ENCODE measurements around the gene FTCD.
"Not testable (repeated sequence)": the region's sequence is repeated elsewhere in the genome, so short reads cannot be mapped to it uniquely, and the experiment has no call there.

Gene FTCD

GRCh38 chr21:46188226-46189212 lies 33.1 kb upstream of the FTCD start:
- peak; percentile 41 for DNase-seq (ENCODE audit: low spot score)

GRCh38 chr21:46187814-46188213 lies 32.4 kb upstream of the FTCD start:
- no peak for DNase-seq (ENCODE audit: low spot score)

GRCh38 chr21:46187261-46187660 lies 31.9 kb upstream of the FTCD start:
- DNase-seq (ENCODE audit: low spot score) = no peak

GRCh38 chr21:46185716-46186115 lies 30.3 kb upstream of the FTCD start:
- no peak for DNase-seq (ENCODE audit: low spot score)

- DNase-seq (ENCODE audit: low spot score) = peak; percentile 63
Measured at GRCh38 chr21:46184625-46185555, 29.5 kb upstream of the FTCD start.

GRCh38 chr21:46183910-46184624 lies 28.7 kb upstream of the FTCD start, which contains the start of gene SPATC1L:
TSS of gene SPATC1L (minus strand) at chr21:46184459. CDS start at chr21:46182816, 1,643 bp downstream.
- peak; percentile 62 for DNase-seq (ENCODE audit: low spot score)

GRCh38 chr21:46183337-46183909 lies 28.0 kb upstream of the FTCD start:
- not testable (repeated sequence) for DNase-seq (ENCODE audit: low spot score)

- DNase-seq (ENCODE audit: low spot score) = no peak
Measured at GRCh38 chr21:46182548-46183336, 27.4 kb upstream of the FTCD start.

- DNase-seq (ENCODE audit: low spot score) = no peak
Measured at GRCh38 chr21:46181953-46182547, 26.7 kb upstream of the FTCD start.

GRCh38 chr21:46181436-46181835 lies 26.1 kb upstream of the FTCD start:
- no peak for DNase-seq (ENCODE audit: low spot score)

GRCh38 chr21:46180778-46181391 lies 25.5 kb upstream of the FTCD start:
- no peak for DNase-seq (ENCODE audit: low spot score)

GRCh38 chr21:46180079-46180722 lies 24.8 kb upstream of the FTCD start:
- no peak for DNase-seq (ENCODE audit: low spot score)

- no peak for DNase-seq (ENCODE audit: low spot score)
Measured at GRCh38 chr21:46179708-46180078, 24.3 kb upstream of the FTCD start.

- DNase-seq (ENCODE audit: low spot score) = no peak
Measured at GRCh38 chr21:46178961-46179360, 23.6 kb upstream of the FTCD start.

GRCh38 chr21:46176443-46177129 lies 21.2 kb upstream of the FTCD start:
- not testable (repeated sequence) for DNase-seq (ENCODE audit: low spot score)

GRCh38 chr21:46173573-46173972 lies 18.2 kb upstream of the FTCD start:
- DNase-seq (ENCODE audit: low spot score) = no peak

GRCh38 chr21:46172863-46173528 lies 17.6 kb upstream of the FTCD start:
- DNase-seq (ENCODE audit: low spot score) = no peak
